Panc1 (cell line): ENCODE data around the gene MSI2. TPM values are rescaled to one million over a fixed set of nuclear protein-coding genes. Genes with fewer than 3 reads are reported as not detected.

Experiments used
- ATAC-seq: fragments of 200-7000 bp; cut with Tn5 transposase; 2 replicates; pipeline ENCODE4 v1.9.1; 2020; ENCODE audit warnings: mild to moderate bottlenecking, moderate library complexity
- BruUV-seq: library from RNA; stranded (reverse); fragments of 400-500 nt; replicated peaks from 2 replicates; lab custom pipeline; 2021; lab: Mats Ljungman, UMichigan
- CTCF ChIA-PET: fragments of 300-600 bp; sonication (Branson Sonifier 250); formaldehyde crosslinking; loops from one replicate; lab custom pipeline; 2022; ENCODE audit warnings: antibody characterized with exemption; lab: Charles Lee
- POLR2A ChIA-PET: fragments of 300-600 bp; sonication (Branson Sonifier 250); formaldehyde crosslinking; loops from one replicate; lab custom pipeline; 2022; ENCODE audit warnings: antibody characterized with exemption; lab: Charles Lee
- DNase-seq: peaks from one replicate; pipeline ENCODE4 v3.0.0-alpha.2; 2010; ENCODE audit warnings: low read depth, low spot score
- H3K27ac ChIP-seq: 2 replicates; pipeline ENCODE4 v1.5.1; 2011; ENCODE audit warnings: mild to moderate bottlenecking, low read length, inconsistent platforms
- H3K27me3 ChIP-seq: fragments of 200-500 bp; sonication (Bioruptor generic); 2 replicates; pipeline ENCODE4 v1.6.0; 2014; ENCODE audit warnings: low read length, inconsistent platforms; ENCODE audit not compliant: control insufficient read depth, insufficient read depth
- H3K36me3 ChIP-seq: fragments of 200-500 bp; sonication (Bioruptor generic); 2 replicates; pipeline ENCODE4 v1.5.1; 2014; ENCODE audit warnings: inconsistent platforms, mild to moderate bottlenecking, low read length, moderate library complexity; ENCODE audit not compliant: control insufficient read depth, insufficient read depth
- H3K4me1 ChIP-seq: 2 replicates; pipeline ENCODE4 v1.5.1; 2011; ENCODE audit warnings: inconsistent platforms, mild to moderate bottlenecking, low read length, moderate library complexity; ENCODE audit not compliant: control insufficient read depth, insufficient read depth
- H3K4me3 ChIP-seq, 2 experiments: 2 replicates each; pipeline ENCODE4 v1.5.1; 2011 to 2012; ENCODE audit warnings: low read depth in 2 of 2, low read length in 2 of 2, mild to moderate bottlenecking in 2 of 2, inconsistent platforms in 1 of 2, moderate library complexity in 1 of 2
- H3K9me3 ChIP-seq: fragments of 200-500 bp; sonication (Bioruptor generic); 2 replicates; pipeline ENCODE4 v1.5.1; 2014; ENCODE audit warnings: low read depth, mild to moderate bottlenecking, inconsistent platforms, low read length, moderate library complexity; ENCODE audit not compliant: control insufficient read depth, insufficient read depth
- CTCF ChIP-seq: fragments of 450-650 bp; IDR thresholded peaks from 2 replicates; pipeline ENCODE4 v1.5.1; 2017; ENCODE audit warnings: mild to moderate bottlenecking
- POLR2AphosphoS5 ChIP-seq: IDR thresholded peaks from 2 replicates; pipeline ENCODE4 v1.6.1; 2012; ENCODE audit warnings: mild to moderate bottlenecking, low read depth, low read length, moderate library complexity
- REST ChIP-seq, 2 experiments: IDR thresholded peaks; 2 replicates each; pipeline ENCODE4 v1.6.1; 2011 to 2012; ENCODE audit warnings: low read depth in 2 of 2, control low read depth in 1 of 2, low read length in 1 of 2, mild to moderate bottlenecking in 1 of 2, moderate library complexity in 1 of 2; ENCODE audit not compliant: insufficient read depth in 1 of 2
- SIN3A ChIP-seq: IDR thresholded peaks from 2 replicates; pipeline ENCODE4 v1.6.1; 2012; ENCODE audit warnings: low read depth, mild to moderate bottlenecking, low read length, moderate library complexity, borderline replicate concordance; ENCODE audit not compliant: insufficient read depth
- TCF7L2 ChIP-seq: IDR thresholded peaks from 2 replicates; pipeline ENCODE4 v1.6.1; 2011; ENCODE audit warnings: mild to moderate bottlenecking, low read depth, low read length, inconsistent platforms
- in situ Hi-C: cut with HindIII; loops from 2 replicates; pipeline ENCODE4 v1.10.0; 2016; ENCODE audit warnings: low sequenced_read_pairs, low pct_unique_long_range_greater_than_20kb
- intact Hi-C: fragments of 100-400 bp; cut with micrococcal nuclease; formaldehyde crosslinking; loops from one replicate; pipeline ENCODE4 v1.10.0; 2022; ENCODE audit not compliant: unreplicated experiment
- total RNA-seq: library from RNA; stranded (reverse); gene quantifications from one replicate; pipeline ENCODE4 v1.2.1, GENCODE V29; 2021; ENCODE audit not compliant: unreplicated experiment

Gene MSI2
- total RNA-seq, 1 experiment from 2014 or later, result 38.5 TPM

DNA sequence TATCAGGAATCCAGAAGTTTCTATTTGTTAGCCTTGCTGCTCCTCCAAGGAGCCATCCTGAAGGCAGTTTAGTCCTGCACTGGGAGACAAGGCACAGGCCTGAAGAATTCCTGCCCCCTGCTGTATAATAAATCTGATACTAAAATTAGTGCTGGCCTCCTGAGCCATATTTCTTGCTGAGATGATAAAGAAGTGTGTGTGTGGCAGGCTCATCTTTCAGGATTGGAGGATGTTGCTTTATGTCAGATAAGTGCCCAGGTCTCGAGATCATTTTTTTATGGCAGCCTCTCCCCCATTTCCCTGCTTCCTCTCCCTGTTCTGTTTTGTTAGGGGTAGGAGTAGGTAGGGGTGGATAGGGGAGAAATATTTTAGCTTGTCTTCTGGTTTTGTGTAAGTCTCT is 26.0 kb downstream of the MSI2 start:
- intact Hi-C loops (no loop called here), in situ Hi-C loops (no loop called here)
- BruUV-seq, result no TSS peak
- Histone ChIP-seq H3K9me3 (no peaks in the 10 kb centered on the region), H3K4me3 (no peak overlapping the region), H3K36me3 (no peaks in the 10 kb centered on the region), H3K27me3 (no peaks in the 10 kb centered on the region), H3K4me1 (no peaks in the 10 kb centered on the region), H3K27ac (no peak overlapping the region)
- DNase-seq (no peak), ATAC-seq (no peak)
- TF ChIP-seq CTCF (no peak), TCF7L2 (no peak), REST (IDR thresholded peaks at IDR 0.05; ENCODE audit: insufficient read depth in 1 of 2, low read depth in 2 of 2, low read length in 1 of 2) (no peak), SIN3A (no peak), POLR2AphosphoS5 (no peak)
- ChIA-PET CTCF (interaction anchor here (0.5 kb wide), 1 partner anchor 665 kb away, joined by 8 read pairs; no protein-coding TSS in a partner anchor), POLR2A (interaction anchor here (0.5 to 0.6 kb wide), 2 partner anchors 26 to 363 kb away, joined by 3 read pairs; no protein-coding TSS in a partner anchor)

DNA sequence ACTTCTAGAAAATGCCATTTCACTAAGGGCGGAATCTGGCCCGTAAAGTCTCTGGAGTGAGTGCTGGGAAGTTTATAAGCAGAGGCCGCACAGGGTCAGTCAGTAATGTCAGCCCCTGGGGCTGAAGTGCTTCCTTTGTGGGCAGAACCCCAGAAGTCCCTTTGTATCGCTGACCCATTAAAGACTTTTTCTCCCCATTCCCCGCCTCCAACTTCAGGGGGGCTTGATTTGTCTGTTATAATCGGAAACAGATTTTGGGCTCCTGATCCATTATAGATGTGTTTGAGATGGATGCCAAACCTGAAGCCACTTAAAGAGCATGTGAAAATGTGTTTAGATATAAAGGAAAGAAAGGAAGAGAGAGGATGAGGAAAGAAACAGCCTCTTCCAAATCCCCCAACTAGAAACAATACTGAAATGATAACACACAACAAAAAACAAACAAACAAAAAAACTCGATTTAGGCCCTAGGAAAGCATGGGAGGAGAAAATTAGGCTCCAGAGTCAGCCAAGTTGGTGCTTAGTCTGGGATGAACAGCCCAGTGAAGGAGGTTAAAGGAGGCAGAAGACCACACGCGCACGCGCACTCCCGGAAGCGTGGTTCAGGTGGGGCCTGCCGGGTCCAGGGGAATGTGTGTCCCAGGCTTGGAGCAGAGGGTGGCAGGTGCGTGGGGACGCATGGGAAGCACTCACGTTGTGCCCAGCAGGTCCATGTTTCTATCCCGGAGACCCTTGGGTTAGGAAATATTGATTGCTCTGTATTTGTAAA is 27.1 kb downstream of the MSI2 start:
- no peak for DNase-seq
- Histone ChIP-seq H3K27me3 (no peaks in the 10 kb centered on the region), H3K36me3 (no peaks in the 10 kb centered on the region), H3K27ac (no peak overlapping the region), H3K9me3 (no peaks in the 10 kb centered on the region), H3K4me3 (no peak overlapping the region), H3K4me1 (no peaks in the 10 kb centered on the region)
- in situ Hi-C loops, result no loop called here
- intact Hi-C loops, result no loop called here
- CTCF ChIA-PET, result no interaction called here
- ATAC-seq, result no peak
- TF ChIP-seq SIN3A, result no peak
- TF ChIP-seq TCF7L2, result no peak
- TF ChIP-seq CTCF, result no peak
- TF ChIP-seq REST (IDR thresholded peaks at IDR 0.05; ENCODE audit: insufficient read depth in 1 of 2, low read depth in 2 of 2, low read length in 1 of 2), result no peak
- no peak for TF ChIP-seq POLR2AphosphoS5
- POLR2A ChIA-PET, result no interaction called here
- BruUV-seq, result no TSS peak
